H9 (cell line): ENCODE results near the gene CHI3L2. TPM values are rescaled to one million over a fixed set of nuclear protein-coding genes. Genes with fewer than 3 reads are reported as not detected.

ENCODE experiments used
- DNase-seq: peaks from one replicate; pipeline ENCODE4 v3.0.0-alpha.2; 2017
- H2AFZ ChIP-seq: one replicate; pipeline ENCODE4 v1.6.1; 2013; ENCODE audit warnings: mild to moderate bottlenecking, low read length, control low read depth, moderate library complexity
- H2AK5ac ChIP-seq: 2 replicates; pipeline ENCODE4 v1.6.1; 2013; ENCODE audit warnings: low read length, control low read depth, mixed read lengths; ENCODE audit not compliant: insufficient read length
- H2BK120ac ChIP-seq: one replicate; pipeline ENCODE4 v1.6.1; 2013; ENCODE audit warnings: low read depth, mild to moderate bottlenecking, low read length, control low read depth, inconsistent platforms; ENCODE audit not compliant: poor library complexity, severe bottlenecking
- H2BK12ac ChIP-seq: 2 replicates; pipeline ENCODE4 v1.6.1; 2013; ENCODE audit warnings: low read length, control low read depth, mixed read lengths, low read depth; ENCODE audit not compliant: insufficient read length
- H2BK15ac ChIP-seq: 2 replicates; pipeline ENCODE4 v1.6.1; 2013; ENCODE audit warnings: low read depth, low read length, control low read depth
- H2BK20ac ChIP-seq: one replicate; pipeline ENCODE4 v1.6.1; 2013; ENCODE audit warnings: low read depth, mild to moderate bottlenecking, low read length, control low read depth, inconsistent platforms; ENCODE audit not compliant: poor library complexity, severe bottlenecking
- H2BK5ac ChIP-seq: 2 replicates; pipeline ENCODE4 v1.6.1; 2013; ENCODE audit warnings: low read length, control low read depth, mixed read lengths; ENCODE audit not compliant: insufficient read length
- H3K14ac ChIP-seq: 2 replicates; pipeline ENCODE4 v1.6.1; 2013; ENCODE audit warnings: low read length, control low read depth; ENCODE audit not compliant: insufficient read depth
- H3K18ac ChIP-seq: 2 replicates; pipeline ENCODE4 v1.6.1; 2013; ENCODE audit warnings: low read depth, mild to moderate bottlenecking, mixed read lengths, low read length, control low read depth; ENCODE audit not compliant: insufficient read length
- H3K23ac ChIP-seq: 2 replicates; pipeline ENCODE4 v1.6.1; 2013; ENCODE audit warnings: low read length, control low read depth, mixed read lengths, low read depth; ENCODE audit not compliant: insufficient read length
- H3K23me2 ChIP-seq: 2 replicates; pipeline ENCODE4 v1.6.1; 2013; ENCODE audit warnings: low read depth, mild to moderate bottlenecking, mixed read lengths, low read length, control low read depth; ENCODE audit not compliant: insufficient read length, poor library complexity, severe bottlenecking
- H3K27ac ChIP-seq: 2 replicates; pipeline ENCODE4 v1.5.1; 2013; ENCODE audit warnings: low read length, control low read depth, mixed read lengths, low read depth; ENCODE audit not compliant: insufficient read length
- H3K27me3 ChIP-seq: 2 replicates; pipeline ENCODE4 v1.6.1; 2013; ENCODE audit warnings: low read length, control low read depth, inconsistent platforms; ENCODE audit not compliant: insufficient read depth
- H3K4ac ChIP-seq: 2 replicates; pipeline ENCODE4 v1.6.1; 2013; ENCODE audit warnings: low read depth, mild to moderate bottlenecking, control low read depth, inconsistent platforms, low read length, moderate library complexity
- H3K4me1 ChIP-seq: 2 replicates; pipeline ENCODE4 v1.6.1; 2013; ENCODE audit warnings: low read length, control low read depth, inconsistent platforms; ENCODE audit not compliant: insufficient read depth
- H3K4me2 ChIP-seq: 2 replicates; pipeline ENCODE4 v1.6.1; 2013; ENCODE audit warnings: low read length, control low read depth, mixed read lengths; ENCODE audit not compliant: insufficient read length, insufficient read depth
- H3K56ac ChIP-seq: 2 replicates; pipeline ENCODE4 v1.6.1; 2013; ENCODE audit warnings: low read depth, mild to moderate bottlenecking, mixed read lengths, low read length, control low read depth; ENCODE audit not compliant: insufficient read length
- H3K79me1 ChIP-seq: 2 replicates; pipeline ENCODE4 v1.6.1; 2013; ENCODE audit warnings: low read depth, mild to moderate bottlenecking, moderate library complexity, low read length, control low read depth, inconsistent platforms; ENCODE audit not compliant: insufficient read depth, poor library complexity, severe bottlenecking
- H3K79me2 ChIP-seq: 2 replicates; pipeline ENCODE4 v1.6.1; 2013; ENCODE audit warnings: low read length, control low read depth, inconsistent platforms; ENCODE audit not compliant: insufficient read depth
- H3K9ac ChIP-seq: 2 replicates; pipeline ENCODE4 v1.6.1; 2013; ENCODE audit warnings: low read length, control low read depth, mixed read lengths; ENCODE audit not compliant: insufficient read length; ENCODE audit errors: extremely low read depth
- H3K9me3 ChIP-seq: one replicate; pipeline ENCODE4 v1.6.1; 2013; ENCODE audit warnings: low read depth, low read length, inconsistent platforms; ENCODE audit not compliant: control insufficient read depth
- H3T11ph ChIP-seq: one replicate; pipeline ENCODE4 v1.6.1; 2013; ENCODE audit warnings: mild to moderate bottlenecking, low read length, control low read depth, inconsistent platforms
- H4K20me1 ChIP-seq: one replicate; pipeline ENCODE4 v1.6.1; 2013; ENCODE audit not compliant: control insufficient read depth, insufficient read length, insufficient read depth
- H4K5ac ChIP-seq: 2 replicates; pipeline ENCODE4 v1.6.1; 2013; ENCODE audit warnings: low read depth, mild to moderate bottlenecking, mixed read lengths, low read length, control low read depth; ENCODE audit not compliant: insufficient read length
- H4K8ac ChIP-seq: replicated peaks from 2 replicates; pipeline ENCODE4 v1.6.1; 2013; ENCODE audit warnings: low read length, control low read depth, mixed read lengths, low read depth; ENCODE audit not compliant: insufficient read length
- H4K91ac ChIP-seq: 2 replicates; pipeline ENCODE4 v1.6.1; 2013; ENCODE audit warnings: low read depth, mild to moderate bottlenecking, moderate library complexity, mixed read lengths, low read length, control low read depth; ENCODE audit not compliant: insufficient read length
- H3K27ac Mint-ChIP-seq, 3 experiments: 2 replicates in 2 of 3; 3 replicates in 1 of 3; pipeline ENCODE4 v1.8.0; 2020 to 2021; ENCODE audit warnings: mixed read lengths in 3 of 3, mild to moderate bottlenecking in 1 of 3, moderate library complexity in 1 of 3
- H3K27me3 Mint-ChIP-seq: 2 replicates; pipeline ENCODE4 v1.8.0; 2021; ENCODE audit warnings: low read depth, mild to moderate bottlenecking, moderate library complexity, mixed read lengths
- H3K36me3 Mint-ChIP-seq, 3 experiments: 2 replicates in 2 of 3; 3 replicates in 1 of 3; pipeline ENCODE4 v1.8.0; 2020 to 2021; ENCODE audit warnings: low read depth in 3 of 3, mixed read lengths in 3 of 3; ENCODE audit not compliant: insufficient read depth in 1 of 3
- H3K4me1 Mint-ChIP-seq, 2 experiments: 2 replicates each; pipeline ENCODE4 v1.8.0; 2020; ENCODE audit warnings: mixed read lengths in 2 of 2
- H3K4me3 Mint-ChIP-seq, 2 experiments: 2 replicates in 1 of 2; 3 replicates in 1 of 2; pipeline ENCODE4 v1.8.0; 2020 to 2021; ENCODE audit warnings: mild to moderate bottlenecking in 2 of 2, mixed read lengths in 2 of 2, moderate library complexity in 1 of 2
- H3K9me3 Mint-ChIP-seq, 2 experiments: 2 replicates in 1 of 2; 3 replicates in 1 of 2; pipeline ENCODE4 v1.8.0; 2020; ENCODE audit warnings: mild to moderate bottlenecking in 2 of 2, mixed read lengths in 2 of 2, moderate library complexity in 1 of 2
- CTCF ChIP-seq: fragments of 200-600 bp; sonication (generic); conservative IDR thresholded peaks from 3 replicates; pipeline ENCODE4 v1.8.0; 2021; ENCODE audit warnings: antibody characterized with exemption, mild to moderate bottlenecking
- WGBS: extraction: QIAGEN DNeasy Blood & Tissue Kit; methylation state at CpG from one replicate; pipeline ENCODE4 v1.1.7; 2013; ENCODE audit warnings: missing lambda C conversion rate, low lambda C conversion rate, mixed read lengths; ENCODE audit not compliant: insufficient read length; ENCODE audit errors: extremely low coverage; 5-methylcytosine and 5-hydroxymethylcytosine counted together
- total RNA-seq: library from RNA; stranded (reverse); gene quantifications from 2 replicates; pipeline ENCODE4 v1.2.1, GENCODE V29; 2021

Gene CHI3L2
- total RNA-seq, 1 experiment from 2014 or later = not detected

- no peaks in the 10 kb centered on the region for H3K27me3 ChIP-seq
- no peak for DNase-seq
- no peak overlapping the region for H3K27ac ChIP-seq
- no CpG with 5 or more reads among the region's 9 CpGs for WGBS
- TF ChIP-seq CTCF = no peak
- H2BK15ac ChIP-seq = no peak overlapping the region
- Mint-ChIP-seq H3K36me3 (peaks cover 0 to 2% (median 0%) of the 10 kb centered on the region in 3 experiments; a peak in 1 of 7 replicates), H3K27ac (no peak overlapping the region), H3K9me3 (peaks cover 0 to 2% of the 10 kb centered on the region in 2 experiments; a peak in 1 of 5 replicates), H3K27me3 (peaks cover 13% of the 10 kb centered on the region), H3K4me1 (peaks cover 7 to 15% of the 10 kb centered on the region in 2 experiments), H3K4me3 (peak overlapping the region in 1 of 2 experiments; percentile 67; a peak in 2 of 5 replicates)
- H3K4me1 ChIP-seq = no peaks in the 10 kb centered on the region
- H4K8ac ChIP-seq = no peak overlapping the region
- no peak overlapping the region for H2BK20ac ChIP-seq
- H2AK5ac ChIP-seq = no peak overlapping the region
- no peaks in the 10 kb centered on the region for H3K79me2 ChIP-seq
- no peak overlapping the region for H2AFZ ChIP-seq
- no peaks in the 10 kb centered on the region for H3K9me3 ChIP-seq
- no peaks in the 10 kb centered on the region for H3K79me1 ChIP-seq
- no peak overlapping the region for H2BK12ac ChIP-seq
- H3K18ac ChIP-seq = no peak overlapping the region
- H3K14ac ChIP-seq = no peak overlapping the region
- no peak overlapping the region for H2BK120ac ChIP-seq
- no peak overlapping the region for H3K4me2 ChIP-seq
- no peaks in the 10 kb centered on the region for H4K20me1 ChIP-seq
- H4K5ac ChIP-seq = no peak overlapping the region
- H3T11ph ChIP-seq = no peak overlapping the region
- no peak overlapping the region for H3K56ac ChIP-seq
- no peak overlapping the region for H4K91ac ChIP-seq
- H3K23me2 ChIP-seq = no peaks in the 10 kb centered on the region
- no peak overlapping the region for H3K4ac ChIP-seq
- H3K23ac ChIP-seq = no peak overlapping the region
- no peak overlapping the region for H3K9ac ChIP-seq
- no peak overlapping the region for H2BK5ac ChIP-seq
Measured at GRCh38 chr1:111204983-111205713, 22.4 kb upstream of the CHI3L2 start.
